ENCODE measurements around the gene KLHL29. TPM values are rescaled to one million over a fixed set of nuclear protein-coding genes. Genes with fewer than 3 reads are reported as not detected.

Gene KLHL29
- total RNA-seq, 4 donors from 2014 or later = 10.1 to 27.3 (median 15.7) TPM

DNA sequence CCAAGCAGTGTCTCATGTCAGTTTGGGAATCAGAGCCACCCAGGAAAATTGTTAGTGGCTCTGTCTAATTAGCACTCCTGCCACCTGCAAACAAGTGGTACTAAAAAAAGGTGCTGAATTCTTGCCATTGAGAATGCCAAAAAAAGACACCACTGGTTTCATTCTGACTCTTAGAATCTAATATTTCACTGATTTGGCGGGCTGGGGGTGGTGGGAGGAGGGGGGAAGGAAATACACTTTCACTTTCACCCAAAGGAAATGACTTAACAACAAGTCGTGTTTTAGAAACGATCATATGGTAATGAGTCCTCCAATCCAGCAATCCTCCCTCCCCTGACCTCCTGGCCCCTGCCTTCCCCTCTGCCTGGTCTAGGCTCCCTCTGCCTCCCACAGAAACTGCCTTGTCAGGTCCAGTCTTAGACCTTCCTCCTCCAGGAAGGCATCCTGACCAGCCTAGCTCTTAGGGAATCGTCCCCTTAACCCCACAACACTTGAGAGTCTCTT lies 4.4 kb upstream of the KLHL29 start:
- TF ChIP-seq POLR2A (IDR thresholded peaks at IDR 0.05) = no peak
- TF ChIP-seq, protein P1, sequence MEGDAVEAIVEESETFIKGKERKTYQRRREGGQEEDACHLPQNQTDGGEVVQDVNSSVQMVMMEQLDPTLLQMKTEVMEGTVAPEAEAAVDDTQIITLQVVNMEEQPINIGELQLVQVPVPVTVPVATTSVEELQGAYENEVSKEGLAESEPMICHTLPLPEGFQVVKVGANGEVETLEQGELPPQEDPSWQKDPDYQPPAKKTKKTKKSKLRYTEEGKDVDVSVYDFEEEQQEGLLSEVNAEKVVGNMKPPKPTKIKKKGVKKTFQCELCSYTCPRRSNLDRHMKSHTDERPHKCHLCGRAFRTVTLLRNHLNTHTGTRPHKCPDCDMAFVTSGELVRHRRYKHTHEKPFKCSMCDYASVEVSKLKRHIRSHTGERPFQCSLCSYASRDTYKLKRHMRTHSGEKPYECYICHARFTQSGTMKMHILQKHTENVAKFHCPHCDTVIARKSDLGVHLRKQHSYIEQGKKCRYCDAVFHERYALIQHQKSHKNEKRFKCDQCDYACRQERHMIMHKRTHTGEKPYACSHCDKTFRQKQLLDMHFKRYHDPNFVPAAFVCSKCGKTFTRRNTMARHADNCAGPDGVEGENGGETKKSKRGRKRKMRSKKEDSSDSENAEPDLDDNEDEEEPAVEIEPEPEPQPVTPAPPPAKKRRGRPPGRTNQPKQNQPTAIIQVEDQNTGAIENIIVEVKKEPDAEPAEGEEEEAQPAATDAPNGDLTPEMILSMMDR (IDR thresholded peaks at IDR 0.05) = no peak
- 30 to 32% methylated on average over 4 of the region's 4 CpGs for WGBS, 2 donors
- no peak overlapping the region for H3K4me3 ChIP-seq (ENCODE audit: low read depth, poor library complexity, severe bottlenecking)
- intact Hi-C loops (cut with DNase I; ENCODE audit: low total_unique reads) = no loop called here
- DNase-seq (ENCODE audit: low spot score in 2 of 2) = no peak

DNA sequence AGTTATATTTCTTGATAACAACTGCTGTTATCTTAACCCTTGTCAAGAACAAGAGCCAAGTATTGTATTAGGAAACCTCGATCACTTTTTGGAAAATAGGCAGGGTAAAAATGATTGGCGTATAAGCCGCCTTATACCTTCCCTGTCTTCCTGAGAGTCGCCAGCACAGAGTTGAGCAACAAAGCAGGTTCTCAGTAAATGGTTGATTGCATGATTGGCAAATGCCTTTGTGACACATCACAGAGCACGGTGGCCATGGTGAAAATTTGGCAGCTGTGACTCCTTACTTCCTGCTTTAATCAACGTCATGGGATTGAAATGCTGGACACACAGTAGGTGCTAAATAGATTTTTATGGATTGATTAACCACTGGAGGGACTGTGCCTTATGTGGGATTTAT lies 3.9 kb upstream of the KLHL29 start:
- TF ChIP-seq, protein P1 (IDR thresholded peaks at IDR 0.05) = no peak
- TF ChIP-seq POLR2A (IDR thresholded peaks at IDR 0.05) = no peak
- H3K4me3 ChIP-seq (ENCODE audit: low read depth, poor library complexity, severe bottlenecking) = no peak overlapping the region
- DNase-seq (ENCODE audit: low spot score in 2 of 2) = peak; percentile 79 to 91
- 25 to 32% methylated on average over 6 of the region's 6 CpGs for whole genome bisulfite sequencing, 2 donors
- intact Hi-C loops (cut with DNase I; ENCODE audit: low total_unique reads) = no loop called here

DNA sequence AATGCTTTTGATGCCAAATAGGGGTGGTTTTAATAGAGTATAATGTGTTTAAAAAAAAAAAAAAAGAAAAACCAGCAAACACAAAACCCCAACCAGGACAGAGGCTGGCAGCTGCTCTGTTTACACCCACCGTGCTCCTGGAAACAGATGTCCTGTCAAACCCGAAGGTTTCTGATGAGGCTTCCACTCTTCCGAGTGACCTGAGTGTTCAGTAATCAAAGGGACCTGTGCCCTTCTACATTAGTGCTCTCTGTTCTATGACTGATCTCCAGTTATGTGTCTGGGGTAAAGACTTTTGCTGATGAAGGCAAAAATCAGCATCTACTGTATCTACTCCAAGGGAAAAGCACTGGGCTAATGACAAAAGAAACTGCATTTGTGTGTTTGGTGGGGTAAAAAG lies 3.5 kb upstream of the KLHL29 start:
- intact Hi-C loops (cut with DNase I; ENCODE audit: low total_unique reads) = no loop called here
- H3K4me3 ChIP-seq (ENCODE audit: low read depth, poor library complexity, severe bottlenecking) = no peak overlapping the region
- TF ChIP-seq, protein P1 (IDR thresholded peaks at IDR 0.05) = no peak
- TF ChIP-seq POLR2A (IDR thresholded peaks at IDR 0.05) = no peak
- no peak for DNase-seq (ENCODE audit: low spot score in 2 of 2)
- 28 to 35% methylated on average over 3 of the region's 3 CpGs for WGBS, 2 donors

- intact Hi-C loops (cut with DNase I; ENCODE audit: low total_unique reads) = no loop called here
- no peak for DNase-seq (ENCODE audit: low spot score in 2 of 2)
- WGBS, 2 donors = 96 to 97% methylated on average over 4 of the region's 4 CpGs
Measured at GRCh38 chr2:23383100-23383499, 1.9 kb upstream of the KLHL29 start.

GRCh38 chr2:23385351-23385747 lies 370 bp downstream of the KLHL29 start:
- intact Hi-C loops (cut with DNase I; ENCODE audit: low total_unique reads) = no loop called here
- DNase-seq (ENCODE audit: low spot score in 2 of 2) = peak in 1 of 2 donors; percentile 89
- WGBS, 2 donors = 0% methylated on average over 6 to 24 of the region's 52 CpGs
- TF ChIP-seq, protein P1 (IDR thresholded peaks at IDR 0.05) = no peak
- no peak for TF ChIP-seq POLR2A (IDR thresholded peaks at IDR 0.05)
- H3K4me3 ChIP-seq (ENCODE audit: low read depth, poor library complexity, severe bottlenecking) = peak overlapping the region; percentile 55

More at GRCh38 chr2:23383100-23383499, 1.9 kb upstream of the KLHL29 start:
- TF ChIP-seq POLR2A (IDR thresholded peaks at IDR 0.05) = no peak
- TF ChIP-seq, protein P1 (IDR thresholded peaks at IDR 0.05) = no peak
- H3K4me3 ChIP-seq (ENCODE audit: low read depth, poor library complexity, severe bottlenecking) = no peak overlapping the region

GRCh38 chr2:23385748-23386338 lies 864 bp downstream of the KLHL29 start:
- intact Hi-C loops (cut with DNase I; ENCODE audit: low total_unique reads) = no loop called here
- TF ChIP-seq, protein P1 (IDR thresholded peaks at IDR 0.05) = no peak
- no peak for TF ChIP-seq POLR2A (IDR thresholded peaks at IDR 0.05)
- H3K4me3 ChIP-seq (ENCODE audit: low read depth, poor library complexity, severe bottlenecking) = peak overlapping the region; percentile 55
- 0 to 1% methylated on average over 15 to 34 of the region's 63 CpGs for WGBS, 2 donors
- DNase-seq (ENCODE audit: low spot score in 2 of 2) = no peak
